Hepatocyte (in vitro differentiated cells): ENCODE measurements around the gene KCNG4.

Experiments used
- CTCF ChIP-seq: fragments of 200-600 bp; sonication (generic); IDR thresholded peaks from 2 replicates; pipeline ENCODE4 v1.5.1; 2016; ENCODE audit warnings: antibody characterized with exemption, mild to moderate bottlenecking; ENCODE audit not compliant: poor library complexity
- EZH2phosphoT487 ChIP-seq: fragments of 200-600 bp; sonication (generic); IDR thresholded peaks from one replicate; pipeline ENCODE4 v1.6.1; 2018; ENCODE audit warnings: antibody characterized with exemption, mild to moderate bottlenecking, low read depth, moderate library complexity; ENCODE audit not compliant: unreplicated experiment, severe bottlenecking

GRCh38 chr16:84272740-84273320 is 33.0 kb upstream of the KCNG4 start:
- TF ChIP-seq CTCF (no peak), EZH2phosphoT487 (no peak)
